HG02610 (cell line): ENCODE data around the gene MYO1B.
"Not testable (repeated sequence)": the region's sequence is repeated elsewhere in the genome, so short reads cannot be mapped to it uniquely, and the experiment has no call there.

ENCODE experiments used
- ATAC-seq: cut with Tn5 transposase; IDR thresholded peaks from one replicate; pipeline ENCODE4 v1.9.1; 2021; ENCODE audit warnings: mild to moderate bottlenecking, moderate library complexity; ENCODE audit not compliant: unreplicated experiment

MYO1B gene

GRCh38 chr2:191441496-191442214 lies 196.5 kb downstream of the MYO1B start:
- no peak for ATAC-seq

- ATAC-seq, result no peak
Observed at GRCh38 chr2:191443446-191443845, 198.2 kb downstream of the MYO1B start.

GRCh38 chr2:191446910-191447309 lies 201.7 kb downstream of the MYO1B start:
- no peak for ATAC-seq

DNA sequence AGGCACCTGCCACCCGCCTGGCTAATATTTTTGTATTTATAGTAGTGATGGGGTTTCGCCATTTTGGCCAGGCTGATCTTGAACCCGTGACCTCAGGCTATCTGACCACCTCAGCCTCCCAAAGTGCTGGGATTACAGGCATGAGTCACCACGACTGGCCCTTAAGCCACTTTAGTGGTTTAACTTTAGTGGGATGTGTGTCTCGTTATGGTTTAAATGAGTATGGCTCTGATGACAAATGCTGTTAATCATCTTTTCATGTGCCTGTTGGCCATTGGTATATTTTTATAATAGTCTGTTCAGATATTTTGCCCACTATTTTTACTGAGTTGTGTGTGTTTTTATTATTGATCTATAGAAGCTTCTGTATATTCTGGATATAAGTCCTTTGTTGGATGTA lies 205.9 kb downstream of the MYO1B start:
- ATAC-seq, result no peak

GRCh38 chr2:191452065-191452464 lies 206.9 kb downstream of the MYO1B start:
- no peak for ATAC-seq

DNA sequence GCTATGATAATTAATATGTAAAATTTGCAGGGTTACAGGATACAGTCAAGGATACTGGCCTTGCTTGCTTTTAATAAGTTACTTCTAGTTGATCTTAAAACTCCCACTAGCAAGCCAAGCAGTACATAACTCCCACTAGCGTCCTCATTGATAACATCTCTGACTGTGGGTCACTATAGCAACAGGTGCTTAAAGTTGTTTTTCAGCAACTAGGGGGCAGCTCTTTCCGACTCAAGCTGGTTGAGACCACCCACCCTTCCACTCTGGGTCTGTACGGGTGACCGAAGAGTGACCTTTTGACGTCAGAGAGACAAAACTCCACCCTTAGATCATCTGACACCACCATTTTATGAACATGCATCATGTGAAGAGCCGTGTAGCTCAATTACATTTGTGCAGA lies 208.6 kb downstream of the MYO1B start:
- ATAC-seq, result no peak

- ATAC-seq, result not testable (repeated sequence)
Observed at GRCh38 chr2:191456506-191456905, 211.3 kb downstream of the MYO1B start.

DNA sequence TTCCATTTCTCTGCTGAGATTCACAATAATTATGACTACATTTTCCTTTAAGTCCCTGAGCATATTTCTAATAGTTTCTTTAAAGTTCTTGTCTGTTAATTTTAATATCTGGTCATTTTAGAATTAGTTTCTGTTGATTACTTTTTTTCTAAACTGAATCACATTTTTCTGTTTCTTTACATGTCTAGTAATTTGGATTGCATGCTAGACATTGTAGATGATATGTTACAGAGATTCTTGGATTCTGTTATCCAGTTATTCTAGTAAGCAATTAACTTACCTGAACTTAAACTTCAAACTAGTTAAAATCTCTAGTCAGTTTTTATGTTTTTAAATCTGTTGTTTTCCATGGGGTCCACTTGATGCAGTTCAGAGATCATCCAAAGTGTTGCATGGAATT lies 214.0 kb downstream of the MYO1B start:
- ATAC-seq, result no peak

- ATAC-seq, result no peak
Observed at GRCh38 chr2:191462370-191462769, 217.2 kb downstream of the MYO1B start.

DNA sequence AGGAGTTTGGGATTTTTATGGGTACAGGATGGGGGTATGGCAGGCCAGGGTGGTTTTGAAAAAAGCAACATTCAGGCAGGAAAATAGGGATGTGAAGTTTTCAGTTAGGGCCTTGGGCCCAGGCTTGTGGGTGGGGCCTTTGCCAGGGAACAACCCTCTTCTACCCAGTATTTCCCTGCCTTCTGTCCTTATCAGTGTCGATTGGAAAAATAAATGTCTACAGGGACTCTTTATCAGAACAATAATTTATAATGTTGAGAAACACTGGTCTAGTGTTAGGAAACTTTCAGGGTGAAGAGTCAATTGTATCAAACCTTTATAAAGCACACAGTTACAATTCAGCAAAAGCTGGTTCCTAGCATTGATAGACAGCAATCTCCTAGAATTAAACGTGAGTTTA lies 218.6 kb downstream of the MYO1B start:
- ATAC-seq, result no peak

GRCh38 chr2:191465766-191466420 lies 220.7 kb downstream of the MYO1B start:
- no peak for ATAC-seq

DNA sequence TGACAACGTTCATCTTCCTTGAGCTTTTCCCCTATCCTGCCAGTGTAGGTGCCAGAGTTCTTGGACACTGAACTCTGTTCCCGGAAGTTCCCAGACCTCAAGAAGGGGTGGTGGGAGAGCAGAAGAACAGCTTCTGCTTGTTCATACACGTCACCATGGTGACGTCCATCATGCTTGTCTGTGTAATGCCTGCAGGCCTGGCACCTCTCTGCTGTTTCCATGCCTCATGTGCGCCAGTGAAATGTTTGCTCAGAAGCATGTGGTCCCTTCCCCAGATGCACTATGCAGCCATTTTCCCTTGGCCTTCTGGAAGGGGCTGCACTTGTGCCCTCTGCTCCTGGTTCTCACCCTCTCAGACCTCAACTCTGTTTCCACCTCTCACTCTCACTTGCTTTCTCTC lies 221.9 kb downstream of the MYO1B start:
- ATAC-seq, result no peak

- ATAC-seq, result no peak
Observed at GRCh38 chr2:191470306-191470705, 225.1 kb downstream of the MYO1B start.

- ATAC-seq, result no peak
Observed at GRCh38 chr2:191474464-191474863, 229.3 kb downstream of the MYO1B start.
